GM12878 (cell line): ENCODE measurements around the gene COA4. TPM values are rescaled to one million over a fixed set of nuclear protein-coding genes. Genes with fewer than 3 reads are reported as not detected.
A peak's percentile ranks its signal among the peaks of the same experiment; 100 is the strongest.

ENCODE experiments used
- ATAC-seq: fragments of 200-7000 bp; cut with Tn5 transposase; 3 replicates; pipeline ENCODE4 v1.9.1; 2020; ENCODE audit warnings: mild to moderate bottlenecking, moderate library complexity
- Bru-seq: library from RNA; stranded (reverse); fragments of 400-500 nt; gene quantifications from one replicate; lab custom pipeline; 2021; lab: Mats Ljungman, UMichigan
- BruChase-seq, 2 experiments: library from RNA; stranded (reverse); fragments of 400-500 nt; gene quantifications; one replicate each; lab custom pipeline; 2021; lab: Mats Ljungman, UMichigan
- BruUV-seq: library from RNA; stranded (reverse); fragments of 400-500 nt; replicated peaks from 2 replicates; lab custom pipeline; 2021; lab: Mats Ljungman, UMichigan
- CTCF ChIA-PET: fragments of 300-600 bp; sonication (Branson Sonifier 250); formaldehyde crosslinking; extraction: SDS; loops from one replicate; lab custom pipeline; 2021; ENCODE audit warnings: inconsistent platforms; lab: Yijun Ruan, JAX
- POLR2A ChIA-PET: fragments of 350-600 bp; formaldehyde crosslinking; extraction: SDS; loops from one replicate; lab custom pipeline; 2021; ENCODE audit warnings: inconsistent platforms; lab: Charles Lee
- RAD21 ChIA-PET: fragments of 300-600 bp; sonication (Branson Sonifier 250); formaldehyde crosslinking; loops from one replicate; lab custom pipeline; 2023; ENCODE audit warnings: antibody characterized with exemption; ENCODE audit not compliant: unreplicated experiment; lab: Charles Lee
- SMC1A ChIA-PET: fragments of 300-600 bp; sonication (Branson Sonifier 250); formaldehyde crosslinking; loops from one replicate; lab custom pipeline; 2023; ENCODE audit not compliant: unreplicated experiment, uncharacterized antibody; lab: Charles Lee
- DNase-seq: peaks from one replicate; pipeline ENCODE4 v3.0.0-alpha.2; 2011; ENCODE audit warnings: low read depth, low spot score
- FAIRE-seq: peaks from 3 replicates; lab custom pipeline; 2011; peaks lifted over from hg19 to GRCh38; lab: Jason Lieb, UNC
- H2AFZ ChIP-seq: 2 replicates; pipeline ENCODE4 v1.6.0; 2011; ENCODE audit warnings: low read depth, low read length, control low read depth; ENCODE audit not compliant: control insufficient read depth
- H3K27ac ChIP-seq: 2 replicates; pipeline ENCODE4 v1.5.1; 2011; ENCODE audit warnings: control low read depth; ENCODE audit not compliant: control insufficient read depth, insufficient read depth
- H3K27me3 ChIP-seq, 2 experiments: replicated peaks in 1 of 2; 2 replicates each; pipeline versions ENCODE4 v1.6.0 to v1.6.1; 2011; ENCODE audit warnings: low read length in 1 of 2; ENCODE audit not compliant: control insufficient read depth in 2 of 2, insufficient read depth in 2 of 2
- H3K36me3 ChIP-seq, 2 experiments: 2 replicates each; pipeline ENCODE4 v1.5.1; 2011; ENCODE audit warnings: low read length in 1 of 2; ENCODE audit not compliant: control insufficient read depth in 2 of 2, insufficient read depth in 2 of 2
- H3K4me1 ChIP-seq: 2 replicates; pipeline ENCODE4 v1.6.1; 2011; ENCODE audit warnings: mild to moderate bottlenecking, low read length, moderate library complexity, mixed read lengths; ENCODE audit not compliant: control insufficient read depth, insufficient read depth
- H3K4me2 ChIP-seq: 2 replicates; pipeline ENCODE4 v1.6.0; 2011; ENCODE audit warnings: control low read depth; ENCODE audit not compliant: control insufficient read depth, insufficient read depth
- H3K4me3 ChIP-seq: fragments of 200-600 bp; sonication (generic); 2 replicates; pipeline ENCODE4 v1.5.1; 2016
- H3K79me2 ChIP-seq: 2 replicates; pipeline ENCODE4 v1.6.0; 2011; ENCODE audit warnings: low read length; ENCODE audit not compliant: control insufficient read depth, insufficient read depth
- H3K9ac ChIP-seq: 2 replicates; pipeline ENCODE4 v1.8.0; 2011; ENCODE audit warnings: low read length, control low read depth, mixed read lengths; ENCODE audit not compliant: control insufficient read depth, insufficient read depth
- H3K9me3 ChIP-seq: replicated peaks from 3 replicates; pipeline ENCODE4 v1.5.1; 2011; ENCODE audit warnings: mild to moderate bottlenecking, low read length; ENCODE audit not compliant: control insufficient read depth, insufficient read depth
- H4K20me1 ChIP-seq: 2 replicates; pipeline ENCODE4 v1.6.0; 2011; ENCODE audit not compliant: control insufficient read depth, insufficient read depth
- ATF3 ChIP-seq: IDR thresholded peaks from 2 replicates; pipeline ENCODE4 v1.6.1; 2011; ENCODE audit warnings: low read depth, mild to moderate bottlenecking, low read length, moderate library complexity, borderline replicate concordance; ENCODE audit errors: extremely low read depth
- BRCA1 ChIP-seq: IDR thresholded peaks from 2 replicates; pipeline ENCODE4 v1.6.1; 2011; ENCODE audit warnings: low read depth, low read length, improper control_type of control experiment
- CBX5 ChIP-seq: sonication (generic); IDR thresholded peaks from 2 replicates; pipeline ENCODE4 v1.6.1; 2016; ENCODE audit warnings: low read depth, moderate library complexity, mild to moderate bottlenecking, inconsistent platforms
- EGR1 ChIP-seq, 2 experiments: IDR thresholded peaks; 1 replicate in 1 of 2; 2 replicates in 1 of 2; pipeline ENCODE4 v1.6.1; 2011 to 2012; ENCODE audit warnings: low read depth in 2 of 2, low read length in 2 of 2, borderline replicate concordance in 1 of 2, mild to moderate bottlenecking in 1 of 2, moderate library complexity in 1 of 2
- ESRRA ChIP-seq: IDR thresholded peaks from 2 replicates; pipeline ENCODE4 v1.6.1; 2012; ENCODE audit warnings: mild to moderate bottlenecking, low read length, improper control_type of control experiment
- KLF5 ChIP-seq: fragments of 450-650 bp; IDR thresholded peaks from 2 replicates; pipeline ENCODE4 v1.6.1; 2014; ENCODE audit warnings: mild to moderate bottlenecking; ENCODE audit not compliant: partially characterized antibody
- MTA2 ChIP-seq: fragments of 450-650 bp; IDR thresholded peaks from 2 replicates; pipeline ENCODE4 v1.6.1; 2016; ENCODE audit warnings: low read depth, mild to moderate bottlenecking, moderate library complexity
- MXI1 ChIP-seq: fragments of 150-350 bp; IDR thresholded peaks from 2 replicates; pipeline ENCODE4 v1.6.1; 2011; ENCODE audit warnings: low read depth, mild to moderate bottlenecking, inconsistent platforms, low read length, improper control_type of control experiment
- NRF1 ChIP-seq: conservative IDR thresholded peaks from 2 replicates; pipeline ENCODE4 v1.6.1; 2011; ENCODE audit warnings: mild to moderate bottlenecking, low read depth, low read length, improper control_type of control experiment
- PAX8 ChIP-seq: fragments of 450-650 bp; IDR thresholded peaks from 2 replicates; pipeline ENCODE4 v1.6.1; 2017; ENCODE audit warnings: mild to moderate bottlenecking, moderate library complexity
- TARDBP ChIP-seq: IDR thresholded peaks from 2 replicates; pipeline ENCODE4 v1.6.1; 2016; ENCODE audit warnings: borderline replicate concordance
- TCF12 ChIP-seq: IDR thresholded peaks from 2 replicates; pipeline ENCODE4 v1.6.1; 2011; ENCODE audit warnings: low read depth, mild to moderate bottlenecking, low read length
- ZBED1 ChIP-seq: IDR thresholded peaks from 2 replicates; pipeline ENCODE4 v1.6.1; 2016; ENCODE audit warnings: borderline replicate concordance
- WGBS: methylation state at CpG from one replicate; pipeline ENCODE4 v1.1.6; 2016; ENCODE audit warnings: low lambda C conversion rate; ENCODE audit not compliant: insufficient replicate concordance, insufficient coverage; ENCODE audit errors: missing lambda C conversion rate; 5-methylcytosine and 5-hydroxymethylcytosine counted together
- in situ Hi-C: fragments of 300-500 bp; cut with MboI; formaldehyde crosslinking; loops from 9 replicates; pipeline ENCODE4 v1.14.3; 2018; ENCODE audit warnings: mixed read lengths
- intact Hi-C: fragments of 100-400 bp; cut with micrococcal nuclease; formaldehyde crosslinking; loops from one replicate; pipeline ENCODE4 v1.14.2; 2022; ENCODE audit not compliant: unreplicated experiment
- long read RNA-seq, 2 experiments: library from polyadenylated mRNA; unstranded; transcript quantifications; one replicate each; pipeline ENCODE4 v2.0.0, GENCODE V29; 2019 to 2020
- polyA minus RNA-seq, 3 experiments: library from RNA; depleted of rRNA, polyadenylated mRNA; stranded (reverse); fragments of >200 nt; gene quantifications; 2 replicates each; pipeline ENCODE4 v1.2.3, GENCODE V29; 2011
- polyA plus RNA-seq, 11 experiments: library from polyadenylated mRNA; depleted of rRNA in 4 of 11; unstranded in 6 of 11; stranded (reverse) in 5 of 11; fragments of >200 nt; fragmentation: Nextera tagmentation in 4 of 11; fragmentation: Illumina TruSeq in 1 of 11; extraction: Ambion mirVana in 4 of 11; extraction: Trizol in 1 of 11; gene quantifications; 1 replicate in 1 of 11; 2 replicates in 10 of 11; pipeline versions ENCODE4 v1.2.1 to v1.2.3, GENCODE V29; 2011 to 2016; ENCODE audit warnings: inconsistent platforms in 2 of 11, missing spikeins in 2 of 11, low read depth in 1 of 11
- total RNA-seq, 4 experiments: library from RNA; depleted of rRNA in 3 of 4; stranded (reverse); fragments of >200 nt in 3 of 4; fragmentation: Illumina TruSeq in 1 of 4; extraction: Trizol in 1 of 4; gene quantifications; 2 replicates each; pipeline versions ENCODE4 v1.2.1 to v1.2.3, GENCODE V29; 2013 to 2021
- TF ChIP-seq, protein P1 (sequence below): fragments of 150-350 bp; IDR thresholded peaks from 2 replicates; pipeline ENCODE4 v1.6.1; 2014; ENCODE audit warnings: mild to moderate bottlenecking, low read depth, low read length

COA4 gene
- total RNA-seq (2013; cell fraction: nucleolus; rRNA removed): 95.7 and 96.0 TPM in 2 replicates
- total RNA-seq (2014; rRNA removed): 132 and 146 TPM in 2 replicates
- 107 and 112 TPM in 2 replicates for total RNA-seq (2014; rRNA removed; fragmentation: Illumina TruSeq; extraction: Trizol)
- total RNA-seq (2021): 94.9 and 97.2 TPM in 2 replicates
- polyA plus RNA-seq (2011; ENCODE audit: low read depth): 36.6 TPM
- polyA plus RNA-seq (2011; rRNA removed): 85.2 and 95.5 TPM in 2 replicates
- 132 and 134 TPM in 2 replicates for polyA plus RNA-seq (2011; cell fraction: cytosol; rRNA removed)
- 68.3 and 74.0 TPM in 2 replicates for polyA plus RNA-seq (2011; cell fraction: nucleus; rRNA removed)
- 67.7 and 71.1 TPM in 2 replicates for polyA plus RNA-seq (2012)
- 60.1 and 96.4 TPM in 2 replicates for polyA plus RNA-seq (2014; fragmentation: Illumina TruSeq; extraction: Trizol)
- 10 to 100 TPM; 84.8 to 89.1 TPM for polyA plus RNA-seq (2014; fragmentation: Nextera tagmentation; extraction: Ambion mirVana)
- 173 and 180 TPM in 2 replicates for polyA plus RNA-seq (2014; rRNA removed)
- polyA plus RNA-seq (2016; fragmentation: Nextera tagmentation; extraction: Ambion mirVana): 100 to 1,000 TPM; 150 to 157 TPM
- polyA minus RNA-seq (2011; rRNA and poly(A)+ RNA removed): 54.1 and 81.2 TPM in 2 replicates
- 18.7 and 30.5 TPM in 2 replicates for polyA minus RNA-seq (2011; cell fraction: cytosol; rRNA and poly(A)+ RNA removed)
- polyA minus RNA-seq (2011; cell fraction: nucleus; rRNA and poly(A)+ RNA removed): 36.8 and 50.5 TPM in 2 replicates
- Bru-seq, nascent RNA: percentile 94 among the genes with signal in this experiment
- BruChase-seq, experiment 1, labeled RNA remaining after a 6-hour chase: percentile 83 among the genes with signal in this experiment
- BruChase-seq, experiment 2, labeled RNA remaining after a 2-hour chase: percentile 85 among the genes with signal in this experiment
- long read RNA-seq, experiment 1, transcript COA4-201 (2 exons, 960 nt): major isoform, 38 of 40 reads
- long read RNA-seq, experiment 1, partial matches to known transcripts: 0 of 40 reads
- long read RNA-seq, experiment 1, other reads (novel, unspliced or antisense): 0 of 40 reads
- long read RNA-seq, experiment 2, transcript COA4-201 (2 exons, 960 nt): major isoform, 106 of 120 reads
- long read RNA-seq, experiment 2, transcript COA4-202 (3 exons, 582 nt): minor isoform, 9 of 120 reads
- long read RNA-seq, experiment 2, partial matches to known transcripts: 0 of 120 reads
- long read RNA-seq, experiment 2, other reads (novel, unspliced or antisense): 1 of 120 reads

GRCh38 chr11:73876424-73877310 lies at the start of gene COA4, which contains the start of gene PAAF1:
Gene COA4, minus strand, starts transcription at chr11:73876846. Its CDS starts 3,468 bp downstream, at chr11:73873378.
Gene PAAF1, plus strand, starts transcription at chr11:73876999. Its CDS starts 23 bp downstream, at chr11:73877022.
- Histone ChIP-seq H2AFZ (peak within 1 kb of the TSS; percentile 89), H3K4me1 (no peaks in the 10 kb centered on the region), H3K9me3 (no peaks in the 10 kb centered on the region), H3K79me2 (peaks cover 43% of the 10 kb centered on the region), H3K36me3 (peaks cover 0 to 5% of the 10 kb centered on the region in 2 experiments), H3K27me3 (no peaks in the 10 kb centered on the region), H3K27ac (peak within 1 kb of the TSS; percentile 94), H3K4me2 (peak within 1 kb of the TSS; percentile 55), H3K9ac (peak within 1 kb of the TSS; percentile 97), H3K4me3 (peak within 1 kb of the TSS; percentile 94), H4K20me1 (no peaks in the 10 kb centered on the region)
- POLR2A ChIA-PET: interaction anchor here (0.6 to 1.5 kb wide), 9 partner anchors 10 to 1209 kb away, joined by 3 to 7 read pairs (median 3); partner anchors contain the start of genes MRPL48 and RAB6A
- WGBS: 1% methylated on average over 57 of the region's 57 CpGs
- ATAC-seq: peak; percentile 97
- intact Hi-C loops: no loop called here
- SMC1A ChIA-PET: interaction anchor here (0.9 to 1.6 kb wide), 4 partner anchors 88 to 124 kb away, joined by 3 to 5 read pairs (median 3); partner anchors contain the start of gene RAB6A
- RAD21 ChIA-PET: interaction anchor here (0.7 to 0.9 kb wide), 2 partner anchors 72 to 115 kb away, joined by 3 read pairs; no protein-coding TSS in a partner anchor
- DNase-seq: peak; percentile 97
- CTCF ChIA-PET: interaction anchor here (1.6 kb wide), 1 partner anchor 54 kb away, joined by 3 read pairs; no protein-coding TSS in a partner anchor
- peak; percentile 77 for FAIRE-seq
- no TSS peak for BruUV-seq
- in situ Hi-C loops: no loop called here
- TF ChIP-seq ATF3 (no peak), NRF1 (peak; percentile 58), MXI1 (peak; percentile 95), BRCA1 (no peak), CBX5 (no peak), PAX8 (no peak), ESRRA (peak; percentile 56; the same call in 1 of the 2 replicates), TCF12 (peak; percentile 43; the same call in 1 of the 2 replicates), EGR1 (IDR thresholded peaks at IDR 0.05; ENCODE audit: borderline replicate concordance in 1 of 2, low read depth in 2 of 2, low read length in 2 of 2) (peak in 1 of 2 experiments; percentile 76; a peak in 2 of 3 replicates), TARDBP (0 out of 2 replicates have a peak, but pooled peaks have one; percentile 13), MTA2 (no peak), KLF5 (no peak), ZBED1 (no peak; the same call in 1 of the 2 replicates)
- TF ChIP-seq, protein P1, sequence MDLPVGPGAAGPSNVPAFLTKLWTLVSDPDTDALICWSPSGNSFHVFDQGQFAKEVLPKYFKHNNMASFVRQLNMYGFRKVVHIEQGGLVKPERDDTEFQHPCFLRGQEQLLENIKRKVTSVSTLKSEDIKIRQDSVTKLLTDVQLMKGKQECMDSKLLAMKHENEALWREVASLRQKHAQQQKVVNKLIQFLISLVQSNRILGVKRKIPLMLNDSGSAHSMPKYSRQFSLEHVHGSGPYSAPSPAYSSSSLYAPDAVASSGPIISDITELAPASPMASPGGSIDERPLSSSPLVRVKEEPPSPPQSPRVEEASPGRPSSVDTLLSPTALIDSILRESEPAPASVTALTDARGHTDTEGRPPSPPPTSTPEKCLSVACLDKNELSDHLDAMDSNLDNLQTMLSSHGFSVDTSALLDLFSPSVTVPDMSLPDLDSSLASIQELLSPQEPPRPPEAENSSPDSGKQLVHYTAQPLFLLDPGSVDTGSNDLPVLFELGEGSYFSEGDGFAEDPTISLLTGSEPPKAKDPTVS: no peak
